HG03457 (cell line): Measurements from ENCODE around the gene AHR.

Experiments used
- ATAC-seq: cut with Tn5 transposase; IDR thresholded peaks from one replicate; pipeline ENCODE4 v1.9.1; 2021; ENCODE audit warnings: moderate number of reproducible peaks; ENCODE audit not compliant: unreplicated experiment

Gene AHR

GRCh38 chr7:17302575-17303142 lies 4.2 kb downstream of the AHR start:
- ATAC-seq, result no peak

- ATAC-seq, result no peak
Measured at GRCh38 chr7:17304926-17305325, 6.5 kb downstream of the AHR start.

DNA sequence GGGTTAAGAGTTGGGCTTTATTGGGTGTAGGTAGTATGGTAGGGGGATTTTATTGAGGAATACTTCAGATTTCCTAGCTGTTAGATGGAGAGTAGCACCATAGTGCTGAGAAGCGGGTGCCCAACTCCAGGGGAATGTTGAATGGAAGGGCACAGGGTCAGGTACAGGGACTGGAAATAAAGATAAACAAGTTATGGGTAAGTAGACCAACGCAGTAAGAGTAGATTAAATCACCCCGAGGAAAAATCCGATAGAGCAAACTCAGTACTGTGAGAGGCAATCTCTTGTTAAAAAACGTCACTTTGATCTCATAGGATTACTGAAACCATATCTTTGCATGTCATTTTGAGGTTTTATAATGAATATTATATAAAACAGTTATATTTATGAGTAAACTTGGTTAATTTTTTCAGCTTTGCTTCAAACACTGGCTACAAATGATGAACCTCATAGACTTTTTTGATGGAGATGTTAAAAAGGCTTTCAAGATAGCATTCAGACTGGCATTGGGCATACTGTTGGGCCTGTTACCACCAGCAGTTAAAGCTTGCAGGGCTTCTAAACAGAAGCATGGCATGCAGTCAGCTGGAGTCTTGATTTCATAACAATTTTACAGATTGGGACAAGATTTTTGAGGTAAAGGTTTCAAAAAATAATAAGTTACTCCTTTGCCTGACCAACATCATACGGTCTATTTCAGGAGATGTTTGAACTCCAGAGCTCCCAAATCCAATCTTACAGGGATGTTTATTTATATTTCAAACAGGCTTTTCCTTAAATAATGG lies 7.1 kb downstream of the AHR start:
- ATAC-seq, result no peak

DNA sequence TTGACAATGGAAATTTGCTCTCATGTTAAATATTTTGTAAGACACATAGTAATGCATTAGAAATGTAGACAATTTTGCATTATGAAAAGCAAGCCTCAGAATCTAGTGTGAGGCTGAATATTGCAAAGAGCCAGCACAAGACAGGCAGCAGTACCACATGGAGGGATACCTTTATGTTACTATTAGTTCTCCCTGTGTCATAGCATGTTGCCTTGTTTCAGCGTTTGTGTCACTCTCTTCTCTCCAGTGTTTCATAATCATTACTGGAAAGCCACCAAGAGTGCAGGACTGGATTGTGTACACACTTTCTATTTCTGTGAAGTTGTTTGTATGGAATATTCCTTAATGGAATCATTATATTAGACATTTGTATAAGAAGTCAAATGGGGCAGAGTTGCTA lies 8.5 kb downstream of the AHR start:
- no peak for ATAC-seq

DNA sequence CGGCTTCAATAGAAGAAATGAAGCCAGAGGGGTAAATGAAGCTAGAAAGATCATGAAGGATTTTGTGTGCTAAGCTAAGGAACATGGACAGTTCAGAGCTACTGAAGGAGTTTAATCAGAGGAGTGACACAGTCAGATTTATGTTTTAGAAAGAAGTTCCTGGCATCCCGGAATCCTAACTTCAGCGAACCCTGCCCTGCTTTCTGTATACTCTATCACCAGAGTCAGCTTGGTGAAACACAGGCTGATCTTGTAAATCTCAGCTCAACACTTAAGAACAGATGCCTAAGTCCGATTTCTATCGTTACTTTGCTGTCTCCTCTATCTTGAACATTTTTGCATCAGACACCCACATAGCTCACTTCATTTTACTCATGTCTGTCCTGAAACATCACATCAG lies 9.1 kb downstream of the AHR start:
- no peak for ATAC-seq

GRCh38 chr7:17307969-17308648 lies 9.7 kb downstream of the AHR start:
- ATAC-seq, result no peak

GRCh38 chr7:17311194-17311593 lies 12.7 kb downstream of the AHR start:
- ATAC-seq, result no peak

GRCh38 chr7:17311952-17312351 lies 13.5 kb downstream of the AHR start:
- ATAC-seq, result no peak

DNA sequence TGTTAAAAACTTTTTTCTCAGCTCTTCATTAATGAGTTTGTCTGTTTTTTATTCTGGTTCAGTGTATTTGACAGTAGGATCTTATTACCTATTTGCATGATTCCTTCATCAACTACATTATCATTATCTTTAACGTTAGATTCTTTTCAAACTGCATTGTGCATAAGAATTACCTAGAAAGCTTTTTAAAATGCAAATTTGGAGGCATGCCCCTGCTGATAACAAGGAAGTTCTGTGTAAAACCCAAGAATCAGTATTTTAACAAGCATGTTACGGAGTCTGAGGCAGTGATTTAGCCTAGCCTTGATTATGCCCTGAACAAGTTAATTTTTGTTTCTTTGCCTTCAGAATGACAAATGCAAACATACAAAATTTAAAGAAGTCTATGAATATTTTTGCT lies 14.2 kb downstream of the AHR start:
- ATAC-seq, result no peak

DNA sequence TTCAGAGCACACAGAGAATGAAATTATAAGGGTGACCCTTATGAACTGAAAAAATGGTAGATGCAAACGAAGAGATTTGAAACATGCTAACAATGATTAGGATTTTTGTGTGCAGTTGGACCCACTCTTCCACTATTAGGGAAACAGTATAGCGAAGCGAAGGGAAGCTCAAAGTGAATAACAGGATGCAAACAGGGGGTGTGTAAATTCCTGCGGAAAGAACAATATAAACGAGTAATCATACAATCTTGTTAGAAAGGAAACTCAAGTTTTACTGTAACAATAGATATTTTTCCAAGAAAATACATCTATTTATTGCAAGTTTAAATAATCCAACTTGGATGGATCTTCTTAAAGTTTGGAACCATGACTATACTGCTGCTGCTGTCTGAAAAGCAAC lies 14.7 kb downstream of the AHR start:
- ATAC-seq, result no peak

DNA sequence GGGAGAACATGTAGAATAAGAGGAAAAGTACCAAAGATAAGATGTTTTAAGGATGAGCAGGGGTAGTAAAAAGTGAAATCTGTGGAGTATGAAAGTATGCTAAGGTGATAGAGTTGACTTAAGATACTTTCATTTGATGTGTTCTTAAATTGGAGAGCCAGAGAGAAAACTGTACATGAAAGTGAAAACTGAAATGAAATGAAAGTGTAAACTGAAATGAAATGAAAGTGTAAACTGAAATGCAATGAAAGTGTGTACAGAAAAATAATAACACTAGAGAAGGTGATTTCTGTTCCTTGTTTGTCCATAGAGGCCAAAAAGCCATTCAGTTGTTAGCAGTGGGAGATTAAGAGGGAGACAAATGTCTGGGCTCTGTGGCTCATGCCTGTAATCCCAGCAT lies 17.5 kb downstream of the AHR start:
- no peak for ATAC-seq

- no peak for ATAC-seq
Measured at GRCh38 chr7:17318146-17318545, 19.7 kb downstream of the AHR start.

DNA sequence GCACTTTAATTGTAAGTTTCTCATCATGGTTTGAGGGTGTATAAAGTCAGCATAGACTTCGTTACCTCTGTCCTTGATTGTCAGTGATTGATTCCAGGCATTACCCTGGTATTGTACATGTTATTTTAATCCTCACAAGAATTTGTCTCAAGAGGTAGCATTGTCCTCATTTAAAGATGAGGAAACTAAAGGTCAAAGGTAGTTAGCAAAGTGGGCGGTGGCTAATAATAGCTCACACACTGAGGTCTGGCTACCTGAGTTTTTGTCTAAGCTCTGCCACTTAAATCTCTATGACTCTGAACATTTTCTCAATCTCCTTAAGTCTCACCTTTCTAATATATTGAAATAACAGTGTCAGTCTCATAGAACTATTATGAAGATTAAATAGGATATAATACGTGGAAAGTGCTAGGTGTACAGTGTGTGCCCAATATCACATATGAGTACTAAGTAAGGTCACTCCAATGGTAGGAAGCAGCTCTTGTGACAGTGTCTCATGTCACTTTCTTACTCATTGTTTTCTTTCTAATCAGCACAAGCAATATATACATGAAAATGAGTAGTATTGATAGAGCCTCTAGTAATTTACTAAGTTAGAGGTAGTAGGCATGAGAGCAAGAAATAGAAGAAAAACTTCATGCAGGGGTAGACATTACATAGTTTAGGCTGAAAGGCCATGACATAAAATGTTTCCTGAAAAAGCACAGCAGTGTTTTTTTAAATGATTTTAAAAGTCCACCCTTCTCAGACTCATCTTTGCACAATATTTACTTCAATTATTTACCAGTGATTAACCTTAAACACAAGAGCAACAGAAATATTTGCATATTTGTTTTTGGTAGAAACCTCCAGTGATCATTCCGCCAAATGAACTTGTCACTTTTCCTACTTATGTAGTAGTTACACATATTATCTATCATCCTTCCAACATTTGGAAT lies 21.0 kb downstream of the AHR start:
- ATAC-seq, result no peak

GRCh38 chr7:17320102-17320497 lies 21.6 kb downstream of the AHR start:
- ATAC-seq, result no peak

- no peak for ATAC-seq
Measured at GRCh38 chr7:17320657-17321056, 22.2 kb downstream of the AHR start.

- no peak for ATAC-seq
Measured at GRCh38 chr7:17325364-17325763, 26.9 kb downstream of the AHR start.

DNA sequence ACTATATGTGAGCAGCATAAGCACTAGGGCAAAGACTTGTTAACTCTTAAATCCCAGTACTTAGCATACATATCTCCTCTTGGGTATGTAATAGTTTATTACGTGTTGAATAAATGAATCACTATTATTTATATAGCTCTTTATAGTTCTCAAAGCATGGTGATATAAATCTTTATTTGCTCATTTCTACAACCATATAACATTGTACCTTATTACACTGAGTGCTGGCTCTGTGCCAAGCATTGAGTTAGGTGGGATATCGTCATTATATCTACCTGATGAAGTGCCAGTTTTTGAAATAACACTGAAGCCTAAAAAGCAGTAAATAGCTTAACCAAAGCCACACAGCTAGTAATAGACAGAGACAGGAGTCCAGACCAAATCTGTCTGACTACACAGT lies 27.9 kb downstream of the AHR start:
- no peak for ATAC-seq

GRCh38 chr7:17328641-17329040 lies 30.2 kb downstream of the AHR start:
- ATAC-seq, result no peak

DNA sequence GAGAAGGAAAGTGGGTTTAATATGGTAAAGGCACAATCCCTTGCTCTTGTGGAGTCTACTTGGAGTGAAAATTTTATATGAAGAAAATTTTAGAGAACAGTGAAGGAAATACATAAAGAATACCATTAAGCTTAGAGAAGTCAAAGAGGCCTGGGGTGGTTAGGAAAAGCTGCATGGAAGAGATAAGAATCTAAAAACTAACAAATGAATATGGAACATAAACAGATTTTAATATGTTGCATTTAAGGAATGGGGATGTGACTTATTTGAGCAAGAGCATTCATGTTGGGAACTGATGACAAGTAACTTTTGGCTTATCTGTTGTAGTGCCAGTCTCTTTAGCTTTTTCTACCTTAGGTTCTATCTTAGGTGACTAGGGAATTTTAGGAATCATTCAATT lies 31.0 kb downstream of the AHR start:
- ATAC-seq, result no peak

DNA sequence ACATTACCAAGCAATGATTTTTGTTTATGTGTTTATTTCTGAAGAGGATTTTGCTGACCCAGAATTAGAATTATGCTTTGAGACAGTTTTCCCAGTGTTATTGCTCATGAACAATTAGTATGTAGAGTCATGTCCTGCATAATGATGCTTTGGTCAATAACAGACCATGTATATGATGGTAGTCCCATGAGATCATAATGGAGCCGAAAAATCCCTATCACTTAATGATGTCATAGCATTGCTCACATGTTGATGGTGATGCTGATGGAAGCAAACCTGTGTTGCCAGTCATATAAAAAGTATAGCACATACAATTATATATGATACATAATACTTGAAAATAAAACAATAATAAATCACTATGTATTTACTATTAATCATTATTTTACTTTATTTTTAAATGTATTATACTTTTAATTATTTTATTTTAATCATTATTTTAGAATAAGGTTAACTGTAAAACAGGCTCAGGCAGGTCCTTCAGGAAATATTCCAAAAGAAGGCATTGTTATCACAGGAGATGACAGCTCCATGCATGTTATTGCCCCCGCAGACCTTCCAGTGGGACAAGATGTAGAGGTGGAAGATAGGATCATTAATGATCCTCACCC lies 33.5 kb downstream of the AHR start:
- no peak for ATAC-seq

DNA sequence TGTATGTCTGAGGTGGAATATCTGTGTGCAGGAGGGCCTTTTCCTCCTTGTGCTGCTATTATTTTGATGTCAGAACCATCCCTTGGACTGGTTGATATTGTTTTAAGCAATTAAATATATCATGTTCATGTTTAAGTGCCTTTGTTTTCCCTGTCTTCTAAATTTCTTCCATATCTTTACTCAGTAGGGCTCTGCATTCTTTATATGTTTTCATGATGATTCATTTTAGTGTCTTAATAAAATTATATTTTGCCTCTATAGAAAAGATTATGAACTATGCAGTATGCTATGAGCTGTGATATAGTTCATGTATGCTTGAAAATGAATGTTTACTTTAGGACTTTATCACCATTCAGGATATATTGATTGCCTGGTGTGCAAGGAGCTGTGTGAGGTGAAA lies 34.8 kb downstream of the AHR start:
- ATAC-seq, result no peak
